GM23338 (cell line): ENCODE data around the gene TENM4. TPM values are rescaled to one million over a fixed set of nuclear protein-coding genes. Genes with fewer than 3 reads are reported as not detected.

Experiments
- ATAC-seq: fragments of 200-7000 bp; cut with Tn5 transposase; 3 replicates; pipeline ENCODE4 v1.9.1; 2020
- DNase-seq: peaks from one replicate; pipeline ENCODE4 v3.0.0-alpha.2; 2015; ENCODE audit warnings: low spot score
- H2AFZ ChIP-seq: fragments of 200-600 bp; sonication (generic); 2 replicates; pipeline ENCODE4 v1.8.0; 2016; ENCODE audit warnings: antibody characterized with exemption, mild to moderate bottlenecking, moderate library complexity
- H3F3A ChIP-seq: fragments of 200-600 bp; sonication (generic); replicated peaks from 2 replicates; pipeline ENCODE4 v1.8.0; 2017; ENCODE audit warnings: antibody characterized with exemption, mixed run types, low read depth
- H3K27ac ChIP-seq: fragments of 200-600 bp; sonication (generic); 2 replicates; pipeline ENCODE4 v1.6.1; 2016; ENCODE audit warnings: low read depth
- H3K27me3 ChIP-seq: fragments of 200-600 bp; sonication (generic); 2 replicates; pipeline ENCODE4 v1.8.0; 2016; ENCODE audit warnings: mild to moderate bottlenecking, mixed run types, moderate library complexity; ENCODE audit not compliant: insufficient read depth
- H3K36me3 ChIP-seq: fragments of 200-600 bp; sonication (generic); 2 replicates; pipeline ENCODE4 v1.8.0; 2016; ENCODE audit warnings: mild to moderate bottlenecking; ENCODE audit not compliant: insufficient read depth
- H3K4me1 ChIP-seq: fragments of 200-600 bp; sonication (generic); 2 replicates; pipeline ENCODE4 v1.8.0; 2016; ENCODE audit warnings: mild to moderate bottlenecking, moderate library complexity; ENCODE audit not compliant: insufficient read depth
- H3K4me2 ChIP-seq: fragments of 200-600 bp; sonication (generic); 2 replicates; pipeline ENCODE4 v1.7.1; 2017; ENCODE audit warnings: mixed run types
- H3K4me3 ChIP-seq: fragments of 200-600 bp; sonication (generic); 2 replicates; pipeline ENCODE4 v1.6.1; 2016; ENCODE audit warnings: mixed run types
- H3K79me2 ChIP-seq: fragments of 200-600 bp; sonication (generic); replicated peaks from 2 replicates; pipeline ENCODE4 v1.8.0; 2017; ENCODE audit warnings: mild to moderate bottlenecking; ENCODE audit not compliant: insufficient read depth
- H3K9me2 ChIP-seq: fragments of 200-600 bp; sonication (generic); 2 replicates; pipeline ENCODE4 v1.8.0; 2017; ENCODE audit not compliant: insufficient read depth
- H4K20me1 ChIP-seq: fragments of 200-600 bp; sonication (generic); replicated peaks from 2 replicates; pipeline ENCODE4 v1.8.0; 2017; ENCODE audit warnings: mild to moderate bottlenecking; ENCODE audit not compliant: insufficient read depth
- H3K27ac Mint-ChIP-seq: 2 replicates; pipeline ENCODE4 v1.8.0; 2020; ENCODE audit warnings: inconsistent platforms, mild to moderate bottlenecking, moderate library complexity, mixed read lengths
- H3K27me3 Mint-ChIP-seq: 3 replicates; pipeline ENCODE4 v1.8.0; 2022; ENCODE audit warnings: low read depth, mild to moderate bottlenecking, moderate library complexity, mixed read lengths, inconsistent platforms; ENCODE audit not compliant: insufficient read depth, poor library complexity
- H3K36me3 Mint-ChIP-seq: 3 replicates; pipeline ENCODE4 v1.8.0; 2021; ENCODE audit warnings: low read depth, mild to moderate bottlenecking, inconsistent platforms, moderate library complexity, mixed read lengths
- H3K4me1 Mint-ChIP-seq: 3 replicates; pipeline ENCODE4 v1.8.0; 2020; ENCODE audit warnings: mild to moderate bottlenecking, inconsistent platforms, mixed read lengths
- H3K4me3 Mint-ChIP-seq: 3 replicates; pipeline ENCODE4 v1.8.0; 2021; ENCODE audit warnings: moderate library complexity, mild to moderate bottlenecking, inconsistent platforms, mixed read lengths
- H3K9me3 Mint-ChIP-seq: 3 replicates; pipeline ENCODE4 v1.8.0; 2020; ENCODE audit warnings: moderate library complexity, mild to moderate bottlenecking, inconsistent platforms, mixed read lengths
- CREB1 ChIP-seq: fragments of 250-450 bp; sonication (Bioruptor Pico); IDR thresholded peaks from 2 replicates; pipeline ENCODE4 v1.5.0; 2020; ENCODE audit warnings: low read depth, mild to moderate bottlenecking, moderate library complexity
- CTCF ChIP-seq, 2 experiments: fragments of 200-600 bp in 1 of 2; sonication (generic) in 1 of 2; conservative IDR thresholded peaks; 2 replicates each; pipeline versions ENCODE4 v1.5.1 to v1.6.1; 2016 to 2017; ENCODE audit warnings: antibody characterized with exemption in 2 of 2, low read depth in 2 of 2, mild to moderate bottlenecking in 2 of 2, moderate library complexity in 1 of 2
- EZH2 ChIP-seq: fragments of 200-600 bp; sonication (generic); IDR thresholded peaks from one replicate; pipeline ENCODE4 v1.8.0; 2017; ENCODE audit warnings: antibody characterized with exemption, mild to moderate bottlenecking, low read depth; ENCODE audit not compliant: unreplicated experiment
- JUNB ChIP-seq: IDR thresholded peaks from one replicate; pipeline ENCODE4 v1.6.1; 2016; ENCODE audit warnings: antibody characterized with exemption; ENCODE audit not compliant: unreplicated experiment
- POLR2AphosphoS5 ChIP-seq: IDR thresholded peaks from 2 replicates; pipeline ENCODE4 v1.6.1; 2016; ENCODE audit warnings: antibody characterized with exemption, low read depth
- REST ChIP-seq: IDR thresholded peaks from one replicate; pipeline ENCODE4 v1.6.1; 2018; ENCODE audit warnings: antibody characterized with exemption; ENCODE audit not compliant: unreplicated experiment
- STAT1 ChIP-seq: IDR thresholded peaks from one replicate; pipeline ENCODE4 v1.6.1; 2016; ENCODE audit warnings: antibody characterized with exemption; ENCODE audit not compliant: unreplicated experiment
- ZNF462 ChIP-seq: fragments of 250-450 bp; sonication (Bioruptor Pico); IDR thresholded peaks from 2 replicates; pipeline ENCODE4 v1.5.0; 2020; ENCODE audit warnings: mild to moderate bottlenecking, moderate library complexity
- polyA plus RNA-seq: library from polyadenylated mRNA; unstranded; fragments of >200 nt; fragmentation: Nextera tagmentation; extraction: Ambion mirVana; gene quantifications from 2 replicates; pipeline ENCODE4 v1.2.1, GENCODE V29; 2016
- total RNA-seq: library from RNA; depleted of rRNA; stranded (reverse); fragments of >200 nt; shearing (Covaris generic); gene quantifications from 2 replicates; pipeline ENCODE4 v1.2.3, GENCODE V29; 2014

Gene TENM4
- total and polyA plus RNA-seq, 2 experiments from 2014 or later: 7.3 TPM

GRCh38 chr11:78656984-78657383, 783.8 kb downstream of the TENM4 start (continued):
- TF ChIP-seq ZNF462 (CRISPR knock-in tag) (no peak), EZH2 (no peak), REST (no peak)

GRCh38 chr11:78656327-78656726, 784.5 kb downstream of the TENM4 start:
- no peak overlapping the region for H3K27ac Mint-ChIP-seq
- H3K79me2 ChIP-seq: no peaks in the 10 kb centered on the region
- H3K4me1 Mint-ChIP-seq: peaks cover 9% of the 10 kb centered on the region; the same call in 2 of the 3 replicates
- DNase-seq: no peak
- ATAC-seq: no peak
- peaks cover 8% of the 10 kb centered on the region; the same call in 1 of the 2 replicates for H3K9me2 ChIP-seq
- H3K36me3 Mint-ChIP-seq: peaks cover 2% of the 10 kb centered on the region; the same call in 1 of the 3 replicates
- no peaks in the 10 kb centered on the region for H3F3A ChIP-seq
- no peak overlapping the region for H3K4me3 ChIP-seq
- H3K9me3 Mint-ChIP-seq: no peaks in the 10 kb centered on the region
- no peak overlapping the region for H3K27ac ChIP-seq
- no peak overlapping the region for H2AFZ ChIP-seq
- no peaks in the 10 kb centered on the region for H3K27me3 ChIP-seq
- H3K36me3 ChIP-seq: no peaks in the 10 kb centered on the region
- H3K4me2 ChIP-seq: no peak overlapping the region
- H4K20me1 ChIP-seq: no peaks in the 10 kb centered on the region
- H3K27me3 Mint-ChIP-seq: peaks cover 3% of the 10 kb centered on the region
- H3K4me3 Mint-ChIP-seq: no peak overlapping the region
- H3K4me1 ChIP-seq: no peaks in the 10 kb centered on the region; the same call in 1 of the 2 replicates
- TF ChIP-seq CTCF (conservative IDR thresholded peaks at IDR 0.05; ENCODE audit: low read depth in 2 of 2): no peak
- no peak for TF ChIP-seq POLR2AphosphoS5
- no peak for TF ChIP-seq CREB1 (CRISPR knock-in tag)
- TF ChIP-seq JUNB: no peak
- no peak for TF ChIP-seq STAT1
